Stimulated activated effector memory CD8-positive, alpha-beta T cell treated with anti-CD3 and anti-CD28 coated beads, Interleukin-12 subunit alpha, Interleukin-12 subunit beta, amount 100 ng/mL, for 72 hours (primary cell): ENCODE measurements around the gene ZFHX3.
A peak's percentile ranks its signal among the peaks of the same experiment; 100 is the strongest.

Experiments
- ATAC-seq: fragments of 150-1000 bp; cut with Tn5 transposase; 2 replicates; pipeline ENCODE4 v1.10.0; 2021
- DNase-seq, 2 donors: peaks; one replicate each; pipeline ENCODE4 v3.0.0; 2021 to 2022; ENCODE audit warnings: low spot score in 2 of 2
- H3K27ac Mint-ChIP-seq: one replicate; pipeline ENCODE4 v1.8.0; 2022; ENCODE audit warnings: mild to moderate bottlenecking, mixed read lengths
- H3K36me3 Mint-ChIP-seq: one replicate; pipeline ENCODE4 v1.8.0; 2022; ENCODE audit warnings: mild to moderate bottlenecking, mixed read lengths
- H3K4me1 Mint-ChIP-seq: one replicate; pipeline ENCODE4 v1.8.0; 2022; ENCODE audit warnings: mixed read lengths
- H3K4me3 Mint-ChIP-seq: one replicate; pipeline ENCODE4 v1.8.0; 2022; ENCODE audit warnings: mild to moderate bottlenecking, mixed read lengths
- H3K9me3 Mint-ChIP-seq: one replicate; pipeline ENCODE4 v1.8.0; 2022; ENCODE audit warnings: mixed read lengths

Gene ZFHX3

DNA sequence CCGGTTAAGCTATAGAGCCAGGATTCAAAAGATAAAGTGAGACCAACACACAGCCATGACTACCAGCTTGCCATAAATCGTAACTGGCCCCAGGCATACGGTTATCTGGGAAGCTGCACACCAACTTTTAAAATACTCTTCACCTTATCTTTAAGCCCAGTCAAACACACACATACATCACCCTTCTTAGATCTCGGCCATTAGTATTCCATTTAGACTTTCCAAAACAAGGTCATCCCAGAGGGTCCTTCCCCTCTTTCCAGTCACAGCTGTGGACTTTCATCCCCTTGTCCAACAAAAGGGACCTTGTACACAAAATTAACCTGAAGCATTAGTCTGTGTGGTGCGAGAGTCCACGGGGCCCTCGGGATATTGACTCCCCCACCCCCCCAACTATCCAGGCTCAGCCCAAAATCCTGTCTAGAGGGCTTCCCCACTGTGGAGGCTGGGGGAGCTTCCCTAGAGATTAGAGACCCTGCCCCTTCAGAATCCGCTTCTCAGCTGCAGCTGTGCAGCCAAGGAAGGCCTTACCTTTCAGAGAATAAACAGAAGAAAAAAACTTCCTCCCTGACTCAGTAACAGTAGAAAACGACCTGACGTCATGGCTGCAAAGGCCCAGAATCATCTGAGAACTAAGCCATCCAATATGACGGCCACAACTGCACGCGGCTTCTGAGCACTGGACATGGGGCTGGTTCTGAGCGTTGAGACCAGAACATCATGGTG is 9.9 kb downstream of the ZFHX3 start:
- H3K36me3 Mint-ChIP-seq, result no peaks in the 10 kb centered on the region
- no peaks in the 10 kb centered on the region for H3K9me3 Mint-ChIP-seq
- H3K4me3 Mint-ChIP-seq, result no peak overlapping the region
- no peak overlapping the region for H3K27ac Mint-ChIP-seq
- ATAC-seq, result no peak
- DNase-seq, result no peak
- H3K4me1 Mint-ChIP-seq, result no peaks in the 10 kb centered on the region

DNA sequence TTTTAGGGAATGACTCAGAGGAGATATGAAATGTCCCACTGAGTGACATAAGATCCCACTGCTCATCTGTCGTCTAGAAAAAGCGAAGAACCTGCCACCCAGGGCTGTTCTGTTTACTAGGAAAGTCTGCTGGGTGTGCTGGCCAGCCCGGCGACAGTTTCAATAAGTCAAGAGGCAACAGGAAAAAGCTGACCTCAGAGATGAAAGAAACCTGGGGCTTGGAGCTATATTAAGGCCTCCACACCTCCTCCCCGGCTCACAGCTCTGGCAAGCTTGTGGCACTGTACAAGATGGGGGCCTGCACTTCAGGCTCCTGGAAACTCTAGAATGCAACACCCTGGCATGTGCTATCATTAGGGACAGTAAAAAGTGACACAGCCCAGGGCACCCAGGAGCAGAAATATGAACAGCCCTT is 10.6 kb downstream of the ZFHX3 start:
- H3K4me3 Mint-ChIP-seq, result no peak overlapping the region
- H3K36me3 Mint-ChIP-seq, result no peaks in the 10 kb centered on the region
- no peak overlapping the region for H3K27ac Mint-ChIP-seq
- H3K9me3 Mint-ChIP-seq, result no peaks in the 10 kb centered on the region
- DNase-seq, result no peak
- no peak for ATAC-seq
- H3K4me1 Mint-ChIP-seq, result no peaks in the 10 kb centered on the region

DNA sequence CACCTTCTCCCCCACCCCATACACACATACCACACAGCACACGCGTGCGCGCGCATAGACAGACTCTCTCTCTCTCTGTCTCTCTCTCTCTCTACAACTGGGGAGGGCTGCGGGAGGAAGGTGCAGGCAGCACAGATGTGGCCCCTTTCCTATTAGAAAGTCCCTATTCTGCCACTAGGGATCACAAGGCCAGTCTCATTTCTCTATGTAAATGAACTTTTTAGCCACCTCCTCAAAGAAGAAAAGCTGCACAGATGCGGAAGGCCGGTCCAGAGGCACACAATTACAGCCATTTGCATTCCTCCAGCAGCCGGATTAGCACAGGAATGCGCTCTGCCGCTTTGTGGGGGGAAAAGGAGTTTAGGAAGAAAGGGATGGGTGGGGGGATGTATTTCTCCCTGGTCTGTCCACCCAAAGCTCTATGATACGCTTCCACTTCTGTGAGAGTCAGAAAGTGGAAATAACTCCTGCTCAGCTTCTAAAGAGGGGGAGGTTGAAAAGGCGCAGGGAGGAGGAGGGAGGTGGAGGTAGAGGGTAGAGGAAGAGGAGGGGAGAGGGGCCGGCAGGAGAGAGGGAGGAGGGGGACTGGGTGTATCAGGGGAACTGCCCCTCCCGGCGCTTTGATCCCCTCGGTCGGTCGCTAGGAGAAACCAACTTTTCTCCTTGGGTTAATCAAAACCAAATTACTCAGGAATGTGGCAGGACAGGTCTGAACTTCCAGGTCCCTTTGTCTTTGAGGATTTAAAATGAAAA is 11.7 kb downstream of the ZFHX3 start:
- no peaks in the 10 kb centered on the region for H3K36me3 Mint-ChIP-seq
- H3K27ac Mint-ChIP-seq, result no peak overlapping the region
- H3K4me3 Mint-ChIP-seq, result no peak overlapping the region
- H3K4me1 Mint-ChIP-seq, result no peaks in the 10 kb centered on the region
- H3K9me3 Mint-ChIP-seq, result no peaks in the 10 kb centered on the region
- DNase-seq, result no peak
- ATAC-seq, result peak; percentile 23

DNA sequence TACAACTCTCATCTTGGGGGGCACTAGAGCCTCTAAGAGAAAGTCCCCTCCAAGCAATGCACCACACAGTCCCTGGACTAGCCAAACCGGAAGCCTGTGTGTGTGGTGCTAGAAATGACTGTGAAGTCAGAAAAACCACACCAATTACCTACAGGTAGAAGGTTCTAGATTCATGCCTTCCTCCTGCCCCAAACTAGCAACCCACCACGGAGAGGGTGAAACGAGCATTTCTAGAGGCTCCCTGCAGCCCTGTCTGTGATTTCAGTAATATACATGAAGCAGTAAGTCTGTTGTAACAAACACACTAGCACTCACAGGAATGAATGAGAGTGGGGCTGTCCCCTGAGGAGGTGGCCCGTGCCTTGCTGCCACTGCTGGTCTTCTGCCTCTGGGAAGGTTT is 13.6 kb downstream of the ZFHX3 start:
- no peak overlapping the region for H3K27ac Mint-ChIP-seq
- no peak overlapping the region for H3K4me3 Mint-ChIP-seq
- H3K4me1 Mint-ChIP-seq, result no peaks in the 10 kb centered on the region
- DNase-seq (no peak), ATAC-seq (peak; percentile 47)
- H3K36me3 Mint-ChIP-seq, result no peaks in the 10 kb centered on the region
- no peaks in the 10 kb centered on the region for H3K9me3 Mint-ChIP-seq

DNA sequence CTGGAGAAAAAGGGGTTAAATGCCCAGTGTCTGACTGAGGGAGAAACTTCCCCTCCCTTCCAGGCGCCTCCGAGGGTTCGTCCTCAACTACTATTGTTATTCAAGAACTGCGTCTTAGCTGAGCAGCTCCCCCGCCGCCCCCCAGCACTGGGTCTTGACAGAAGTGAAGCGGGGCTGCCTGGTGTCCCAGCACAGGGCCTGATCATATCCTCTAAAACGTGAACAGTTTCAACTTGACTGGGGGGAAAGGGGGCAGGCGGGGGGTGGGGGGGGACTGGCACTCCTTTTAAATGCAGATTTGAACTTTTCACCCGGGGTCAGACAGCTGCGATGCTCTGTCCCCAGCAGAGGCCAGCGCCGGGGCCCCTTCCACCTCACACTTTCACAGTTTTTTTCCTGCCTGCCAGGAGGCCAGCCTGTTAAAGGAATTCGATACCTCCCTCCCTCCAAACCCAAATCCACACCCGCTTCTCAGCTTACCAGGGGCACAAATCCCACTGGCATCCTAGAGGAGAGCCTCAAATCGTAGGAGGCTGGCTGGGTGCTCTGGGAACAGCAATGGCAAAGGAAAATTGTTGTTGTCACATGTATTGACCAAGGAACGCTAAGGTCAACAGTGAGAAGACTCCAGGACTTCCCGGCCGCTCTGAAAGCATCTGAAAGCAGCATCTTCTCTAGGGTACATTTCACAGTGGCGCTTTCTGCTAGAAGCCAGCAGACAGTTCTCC is 14.5 kb downstream of the ZFHX3 start:
- DNase-seq (no peak), ATAC-seq (no peak)
- Mint-ChIP-seq H3K27ac (no peak overlapping the region), H3K9me3 (no peaks in the 10 kb centered on the region), H3K4me1 (no peaks in the 10 kb centered on the region), H3K36me3 (no peaks in the 10 kb centered on the region), H3K4me3 (no peak overlapping the region)

DNA sequence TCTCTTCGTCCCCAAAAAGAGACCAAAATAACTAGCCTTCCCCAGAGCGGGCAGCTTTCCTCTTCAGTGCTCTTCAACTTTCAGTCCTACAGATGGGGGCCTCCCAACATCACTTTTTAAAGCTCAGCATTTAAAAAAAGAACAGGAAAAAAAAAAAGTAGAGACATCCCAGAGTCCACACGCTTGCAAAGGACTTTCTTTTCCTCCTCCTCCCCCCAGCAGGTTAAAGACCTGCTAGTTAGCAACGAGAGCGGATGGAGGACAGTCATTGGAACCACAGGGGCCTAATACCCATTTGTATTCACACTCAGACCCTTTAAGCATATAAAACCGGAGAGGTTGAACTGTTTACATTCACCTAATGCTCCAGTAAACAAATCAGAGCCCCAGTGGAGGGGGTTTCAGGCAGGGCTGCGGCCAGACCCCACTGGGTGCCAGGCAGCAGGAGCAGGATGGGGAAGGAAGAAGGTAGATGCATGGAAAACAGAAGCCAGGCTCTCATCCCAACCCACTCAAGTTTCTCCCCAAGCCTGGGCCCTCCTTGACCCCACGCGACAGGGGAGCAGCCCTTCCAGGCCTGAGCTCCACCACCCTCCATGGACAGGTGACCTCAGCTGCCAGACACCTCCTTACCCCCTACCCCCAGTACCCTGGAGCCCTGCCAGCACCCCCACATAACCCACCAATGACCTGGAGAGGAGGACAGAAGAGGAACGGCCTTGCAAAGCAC is 15.2 kb downstream of the ZFHX3 start:
- no peaks in the 10 kb centered on the region for H3K9me3 Mint-ChIP-seq
- ATAC-seq (no peak), DNase-seq (no peak)
- H3K27ac Mint-ChIP-seq, result no peak overlapping the region
- no peak overlapping the region for H3K4me3 Mint-ChIP-seq
- no peaks in the 10 kb centered on the region for H3K36me3 Mint-ChIP-seq
- H3K4me1 Mint-ChIP-seq, result no peaks in the 10 kb centered on the region

DNA sequence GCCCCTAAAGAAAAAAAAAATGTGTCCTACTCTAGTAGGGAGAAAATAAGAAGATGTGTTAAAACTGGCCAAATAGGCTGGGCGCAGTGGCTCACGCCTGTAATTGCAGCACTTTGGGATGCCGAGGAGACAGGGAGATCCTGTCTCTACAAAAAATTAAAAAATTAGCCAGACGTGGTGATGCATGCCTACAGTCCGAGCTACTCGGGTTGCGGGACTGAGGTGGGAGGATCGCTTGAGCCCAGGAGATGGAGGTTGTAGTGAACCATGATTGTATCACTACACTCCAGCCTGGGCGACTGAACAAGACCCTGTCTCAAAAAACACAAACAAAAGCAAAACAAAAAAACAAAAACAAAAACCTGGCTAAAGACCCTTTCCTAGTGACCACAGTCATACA is 15.9 kb downstream of the ZFHX3 start:
- H3K4me3 Mint-ChIP-seq, result no peak overlapping the region
- H3K4me1 Mint-ChIP-seq, result no peaks in the 10 kb centered on the region
- DNase-seq (no peak), ATAC-seq (no peak)
- no peaks in the 10 kb centered on the region for H3K36me3 Mint-ChIP-seq
- no peaks in the 10 kb centered on the region for H3K9me3 Mint-ChIP-seq
- no peak overlapping the region for H3K27ac Mint-ChIP-seq

DNA sequence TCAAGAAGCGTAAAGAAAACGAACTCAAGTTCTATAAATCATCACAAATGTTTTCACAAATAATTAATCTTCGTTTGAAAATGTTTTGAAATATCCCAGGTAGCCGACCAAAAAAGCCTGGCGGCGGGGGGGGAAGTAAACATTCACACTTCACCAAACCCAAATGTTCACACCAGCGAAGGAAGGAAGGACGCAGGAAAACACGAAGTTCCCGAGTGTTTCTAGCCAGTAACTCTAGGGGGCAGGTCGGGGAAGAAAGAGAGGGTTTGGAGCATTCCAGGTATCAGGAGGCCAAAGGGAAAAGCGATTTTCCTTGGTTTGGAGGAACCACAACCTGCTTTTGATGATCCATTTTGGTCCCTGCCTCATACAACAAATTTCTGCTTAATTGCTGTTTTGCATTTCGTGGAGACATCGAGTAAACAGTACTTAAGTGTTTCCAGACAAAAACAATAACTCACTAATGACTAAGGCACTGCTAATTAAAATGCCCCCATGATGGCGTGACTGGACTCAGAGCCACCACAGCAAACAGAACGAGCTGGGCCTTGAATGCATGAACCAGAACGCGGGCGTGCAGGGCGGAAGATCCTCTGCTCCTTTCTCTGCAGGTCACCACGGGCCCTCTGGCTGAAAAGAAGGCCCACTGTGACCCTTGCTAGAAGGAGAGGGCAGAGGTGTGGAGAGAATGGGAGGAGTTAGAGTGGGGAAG is 16.6 kb downstream of the ZFHX3 start:
- DNase-seq, result no peak
- Mint-ChIP-seq H3K27ac (no peak overlapping the region), H3K9me3 (no peaks in the 10 kb centered on the region), H3K4me1 (no peaks in the 10 kb centered on the region), H3K4me3 (no peak overlapping the region), H3K36me3 (no peaks in the 10 kb centered on the region)
- no peak for ATAC-seq

DNA sequence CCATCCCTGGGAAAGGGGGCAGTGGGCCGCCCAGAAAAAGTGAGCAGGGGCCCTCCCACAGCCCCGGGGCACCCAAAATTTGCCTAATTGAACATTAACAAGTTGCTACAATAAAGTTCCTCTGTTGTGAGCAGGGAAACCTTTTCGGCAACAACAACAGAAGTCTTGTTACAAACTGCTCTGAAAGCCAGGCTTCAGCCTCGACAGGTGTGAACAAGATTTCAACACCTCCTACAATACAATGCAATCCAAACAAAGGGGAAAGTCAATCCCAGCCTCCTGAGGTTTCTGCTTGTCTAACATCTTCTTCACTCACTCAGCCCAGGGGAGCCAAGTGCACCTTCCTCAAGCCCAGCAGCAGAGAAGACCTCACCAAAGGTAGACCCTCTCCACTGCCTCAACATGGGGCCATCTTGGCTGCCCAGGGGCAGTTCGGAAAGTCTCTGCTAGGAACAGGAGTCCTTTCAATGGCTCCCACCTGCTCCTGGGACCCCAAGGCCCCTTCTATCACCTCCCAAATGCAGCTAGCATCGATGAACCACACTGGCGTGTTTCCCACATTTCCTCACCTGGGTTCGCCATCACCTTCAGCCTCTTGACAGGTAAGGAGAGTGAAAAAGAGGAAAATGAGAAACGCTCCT is 19.1 kb downstream of the ZFHX3 start:
- Mint-ChIP-seq H3K9me3 (no peaks in the 10 kb centered on the region), H3K27ac (no peak overlapping the region), H3K36me3 (no peaks in the 10 kb centered on the region), H3K4me3 (no peak overlapping the region), H3K4me1 (no peaks in the 10 kb centered on the region)
- ATAC-seq (no peak), DNase-seq (no peak)

DNA sequence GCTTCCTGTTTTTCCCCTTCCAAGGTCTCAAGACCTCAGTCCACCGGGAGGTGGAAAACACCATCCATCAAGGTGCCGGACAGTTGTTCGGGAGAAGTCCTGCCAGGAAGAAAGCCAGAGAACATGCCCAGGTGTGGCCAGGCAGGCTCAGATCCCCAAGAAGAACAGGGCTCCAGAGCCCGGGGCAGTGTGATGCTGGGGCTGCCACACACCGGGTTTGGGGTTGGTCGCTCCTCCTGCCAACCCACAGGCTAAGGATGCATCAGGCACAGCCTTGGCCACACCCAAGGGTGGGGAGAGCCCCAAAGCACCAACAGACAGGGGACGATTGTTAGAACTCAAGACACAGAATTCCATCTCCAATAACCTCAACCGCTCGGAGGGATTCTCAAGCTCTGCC is 19.7 kb downstream of the ZFHX3 start:
- Mint-ChIP-seq H3K4me3 (no peak overlapping the region), H3K27ac (no peak overlapping the region), H3K36me3 (no peaks in the 10 kb centered on the region), H3K4me1 (no peaks in the 10 kb centered on the region), H3K9me3 (no peaks in the 10 kb centered on the region)
- DNase-seq (no peak), ATAC-seq (no peak)

DNA sequence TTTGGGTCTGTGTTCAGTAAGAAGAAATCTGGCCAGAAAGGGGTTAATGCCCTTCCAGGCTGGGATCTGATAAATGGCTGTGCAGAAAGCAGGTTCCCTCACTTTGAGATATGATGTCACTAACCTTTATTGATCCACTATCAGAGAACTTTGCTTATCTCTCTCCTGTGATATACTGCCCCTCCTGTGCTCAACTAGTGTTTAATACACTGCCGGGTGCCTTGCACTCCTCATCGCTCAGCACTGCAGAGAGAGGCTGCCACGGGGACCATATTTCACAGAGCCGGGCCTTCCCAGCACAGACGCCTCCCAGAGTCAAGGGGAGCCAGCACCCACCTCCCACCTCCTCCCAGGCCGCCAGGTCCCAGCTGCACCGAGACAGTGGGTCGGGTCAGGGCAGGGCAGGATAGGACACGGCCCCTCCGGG is 20.2 kb downstream of the ZFHX3 start:
- DNase-seq, result no peak
- no peaks in the 10 kb centered on the region for H3K4me1 Mint-ChIP-seq
- H3K36me3 Mint-ChIP-seq, result no peaks in the 10 kb centered on the region
- no peak overlapping the region for H3K4me3 Mint-ChIP-seq
- no peak overlapping the region for H3K27ac Mint-ChIP-seq
- no peaks in the 10 kb centered on the region for H3K9me3 Mint-ChIP-seq
- peak; percentile 19 for ATAC-seq

DNA sequence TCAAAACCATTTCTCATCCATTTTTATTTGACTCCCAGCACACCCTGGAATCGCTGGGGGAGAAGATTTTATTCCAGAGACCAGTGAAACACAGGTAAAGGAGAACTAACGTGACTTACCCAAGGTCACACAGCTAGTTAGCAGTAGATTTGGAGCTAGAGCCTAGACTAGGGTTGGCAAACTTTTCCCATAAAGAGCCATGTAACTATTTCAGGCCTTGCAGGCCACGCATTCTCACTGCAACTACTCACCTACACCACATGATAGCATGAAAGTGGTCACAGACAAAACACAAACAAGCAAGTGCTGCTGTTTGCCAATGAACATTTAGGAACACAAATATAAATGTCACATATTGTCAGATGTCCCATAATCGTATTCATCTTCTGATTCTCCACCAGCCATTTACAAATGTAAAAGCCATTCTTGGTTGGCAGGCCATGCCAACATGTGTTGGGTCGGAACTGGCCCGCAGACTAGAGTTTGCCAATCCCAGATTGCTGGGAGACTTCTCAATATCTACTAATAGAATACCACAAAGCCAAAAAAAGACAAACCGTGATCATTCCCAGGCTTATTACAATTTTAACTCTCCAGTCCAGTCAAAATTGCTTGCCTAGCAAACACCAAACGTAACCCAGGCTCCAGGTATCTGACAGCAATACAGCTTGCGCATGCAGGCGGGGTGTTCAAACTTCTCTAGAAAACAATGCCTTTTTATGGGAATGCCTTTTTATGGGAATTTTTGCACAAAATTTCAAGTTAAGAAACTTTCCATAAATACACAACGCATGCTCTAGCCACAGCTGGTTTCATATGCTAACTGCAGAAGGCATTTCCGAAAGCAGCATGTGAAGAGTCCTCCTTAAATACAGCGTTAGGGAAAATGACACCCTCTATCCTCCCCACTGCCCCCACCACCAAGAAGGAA is 20.9 kb downstream of the ZFHX3 start:
- DNase-seq, result no peak
- no peaks in the 10 kb centered on the region for H3K4me1 Mint-ChIP-seq
- no peak overlapping the region for H3K4me3 Mint-ChIP-seq
- no peak overlapping the region for H3K27ac Mint-ChIP-seq
- no peaks in the 10 kb centered on the region for H3K36me3 Mint-ChIP-seq
- H3K9me3 Mint-ChIP-seq, result no peaks in the 10 kb centered on the region
- no peak for ATAC-seq

DNA sequence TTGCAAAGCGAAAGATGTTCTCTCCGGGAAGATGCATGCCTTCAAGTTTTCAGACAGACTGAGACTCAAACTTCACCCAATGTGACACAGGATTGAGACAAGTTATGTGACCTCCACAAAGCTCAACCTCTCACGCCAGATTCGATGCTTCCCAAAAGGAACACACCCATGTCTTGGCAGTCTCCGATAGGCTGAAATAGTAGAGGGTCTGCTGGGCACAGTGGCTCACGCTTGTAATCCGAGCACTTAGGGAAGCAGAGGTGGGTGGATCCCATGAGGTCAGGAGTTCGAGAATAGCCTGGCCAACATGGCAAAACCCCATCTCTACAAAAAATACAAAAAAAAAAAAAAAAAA is 22.1 kb downstream of the ZFHX3 start:
- H3K36me3 Mint-ChIP-seq, result no peaks in the 10 kb centered on the region

More for the DNA sequence above, 22.1 kb downstream of the ZFHX3 start:
- H3K27ac Mint-ChIP-seq, result no peak overlapping the region
- no peaks in the 10 kb centered on the region for H3K9me3 Mint-ChIP-seq
- ATAC-seq (no peak), DNase-seq (no peak)
- H3K4me1 Mint-ChIP-seq, result no peaks in the 10 kb centered on the region
- no peak overlapping the region for H3K4me3 Mint-ChIP-seq
